Activated T-cell treated with anti-CD3 and anti-CD28 coated beads for 48 hours (primary cell): ENCODE measurements around the gene PRKAR1B.

Source experiments
- DNase-seq: peaks from one replicate; pipeline ENCODE4 v3.0.0-alpha.2; 2020; ENCODE audit warnings: low read depth

Gene PRKAR1B

GRCh38 chr7:585229-585711, 141.8 kb downstream of the PRKAR1B start:
- peak; percentile 65 for DNase-seq

GRCh38 chr7:584820-585219, 142.3 kb downstream of the PRKAR1B start:
- no peak for DNase-seq

GRCh38 chr7:584122-584465, 143.0 kb downstream of the PRKAR1B start:
- DNase-seq: peak; percentile 83

GRCh38 chr7:583410-584121, 143.5 kb downstream of the PRKAR1B start:
- DNase-seq: no peak

GRCh38 chr7:582931-583330, 144.2 kb downstream of the PRKAR1B start:
- no peak for DNase-seq

GRCh38 chr7:582081-582835, 144.8 kb downstream of the PRKAR1B start:
- DNase-seq: no peak

- no peak for DNase-seq
These were observed 148.7 kb downstream of the PRKAR1B start for GRCh38 chr7:578386-578785.

- DNase-seq: no peak
These were observed 149.2 kb downstream of the PRKAR1B start for GRCh38 chr7:577741-578370.

GRCh38 chr7:577278-577665, 149.8 kb downstream of the PRKAR1B start:
- no peak for DNase-seq

- DNase-seq: no peak
These were observed 150.4 kb downstream of the PRKAR1B start for GRCh38 chr7:576524-577277.

GRCh38 chr7:575425-576366, 151.4 kb downstream of the PRKAR1B start:
- no peak for DNase-seq

- no peak for DNase-seq
These were observed 152.3 kb downstream of the PRKAR1B start for GRCh38 chr7:574661-575395.

- no peak for DNase-seq
These were observed 153.1 kb downstream of the PRKAR1B start for GRCh38 chr7:573933-574381.

- DNase-seq: no peak
These were observed 153.7 kb downstream of the PRKAR1B start for GRCh38 chr7:573269-573932.

- no peak for DNase-seq
These were observed 154.4 kb downstream of the PRKAR1B start for GRCh38 chr7:572416-573268.

GRCh38 chr7:571718-572415, 155.2 kb downstream of the PRKAR1B start:
- DNase-seq: no peak

- no peak for DNase-seq
These were observed 155.9 kb downstream of the PRKAR1B start for GRCh38 chr7:571096-571717.

GRCh38 chr7:570801-571070, 156.3 kb downstream of the PRKAR1B start:
- DNase-seq: no peak
